SK-N-SH (cell line): Measurements from ENCODE around the gene ZDHHC6. TPM values are rescaled to one million over a fixed set of nuclear protein-coding genes. Genes with fewer than 3 reads are reported as not detected.

Experiments used
- CTCF ChIA-PET: fragments of 300-600, 350-600 bp; formaldehyde crosslinking; extraction: SDS; loops from one replicate; lab custom pipeline; 2021; lab: Yijun Ruan, JAX
- POLR2A ChIA-PET: fragments of 350-600 bp; sonication (Branson Sonifier 250); formaldehyde crosslinking; extraction: SDS; loops from one replicate; lab custom pipeline; 2020; ENCODE audit warnings: antibody characterized with exemption, inconsistent platforms; lab: Yijun Ruan, JAX
- DNase-seq: peaks from one replicate; pipeline ENCODE4 v3.0.0; 2012
- H2AFZ ChIP-seq: fragments of 200-600 bp; sonication (generic); 2 replicates; pipeline ENCODE4 v1.8.1; 2016; ENCODE audit warnings: antibody characterized with exemption, mild to moderate bottlenecking, low read depth
- H3F3A ChIP-seq: fragments of 200-600 bp; sonication (generic); replicated peaks from 2 replicates; pipeline ENCODE3; 2016; ENCODE audit warnings: antibody characterized with exemption, mild to moderate bottlenecking; ENCODE audit not compliant: insufficient read depth
- H3K27ac ChIP-seq, 2 experiments: fragments of 200-500 bp in 1 of 2; fragments of 200-600 bp in 1 of 2; sonication (Bioruptor generic) in 1 of 2; sonication (generic), shearing (Covaris generic) in 1 of 2; 2 replicates each; pipeline versions ENCODE4 v1.5.1 to v1.6.1; 2014 to 2016; ENCODE audit warnings: low read depth in 2 of 2, inconsistent platforms in 1 of 2, low read length in 1 of 2, mild to moderate bottlenecking in 1 of 2, mixed read lengths in 1 of 2
- H3K27me3 ChIP-seq: fragments of 200-600 bp; sonication (generic), shearing (Covaris generic); 2 replicates; pipeline ENCODE4 v1.6.1; 2016; ENCODE audit warnings: mixed run types; ENCODE audit not compliant: insufficient read depth
- H3K36me3 ChIP-seq, 2 experiments: fragments of 200-500 bp in 1 of 2; fragments of 200-600 bp in 1 of 2; sonication (Bioruptor generic) in 1 of 2; sonication (generic) in 1 of 2; replicated peaks in 1 of 2; 2 replicates each; pipeline versions ENCODE3 to v1.5.1; 2014 to 2016; ENCODE audit warnings: low read length in 1 of 2, mild to moderate bottlenecking in 1 of 2; ENCODE audit not compliant: insufficient read depth in 2 of 2, control insufficient read depth in 1 of 2
- H3K4me1 ChIP-seq, 2 experiments: fragments of 200-500 bp in 1 of 2; fragments of 200-600 bp in 1 of 2; sonication (Bioruptor generic) in 1 of 2; sonication (generic), shearing (Covaris generic) in 1 of 2; 2 replicates each; pipeline versions ENCODE4 v1.5.1 to v1.6.1; 2014 to 2016; ENCODE audit warnings: low read depth in 1 of 2, low read length in 1 of 2, mixed run types in 1 of 2; ENCODE audit not compliant: insufficient read depth in 2 of 2, control insufficient read depth in 1 of 2
- H3K4me2 ChIP-seq: fragments of 200-600 bp; sonication (generic), shearing (Covaris generic); 2 replicates; pipeline ENCODE4 v1.6.1; 2017; ENCODE audit warnings: mixed run types
- H3K4me3 ChIP-seq, 2 experiments: fragments of 200-500 bp in 1 of 2; fragments of 200-600 bp in 1 of 2; sonication (Bioruptor generic) in 1 of 2; sonication (generic), shearing (Covaris generic) in 1 of 2; 2 replicates each; pipeline versions ENCODE4 v1.5.1 to v1.8.1; 2014 to 2016; ENCODE audit warnings: low read depth in 2 of 2, inconsistent platforms in 1 of 2, low read length in 1 of 2, mild to moderate bottlenecking in 1 of 2, mixed read lengths in 1 of 2, moderate library complexity in 1 of 2
- H3K79me2 ChIP-seq: fragments of 200-600 bp; sonication (generic); 2 replicates; pipeline ENCODE4 v1.8.1; 2017; ENCODE audit warnings: mild to moderate bottlenecking; ENCODE audit not compliant: insufficient read depth
- H3K9ac ChIP-seq: fragments of 200-600 bp; sonication (generic); 2 replicates; pipeline ENCODE4 v1.6.1; 2017; ENCODE audit warnings: mixed run types
- H3K9me2 ChIP-seq: fragments of 200-600 bp; sonication (generic); 2 replicates; pipeline ENCODE4 v1.6.1; 2017; ENCODE audit warnings: mixed run types
- H3K9me3 ChIP-seq: fragments of 200-600 bp; sonication (generic); 2 replicates; pipeline ENCODE4 v1.6.1; 2017; ENCODE audit warnings: mixed run types, mild to moderate bottlenecking, moderate library complexity
- H4K20me1 ChIP-seq: fragments of 200-600 bp; sonication (generic); 2 replicates; pipeline ENCODE4 v1.6.1; 2017; ENCODE audit warnings: mild to moderate bottlenecking, mixed run types; ENCODE audit not compliant: insufficient read depth
- CHD2 ChIP-seq: fragments of 150-350 bp; IDR thresholded peaks from 2 replicates; pipeline ENCODE4 v1.6.1; 2018; ENCODE audit warnings: low read length; ENCODE audit not compliant: partially characterized antibody
- CTCF ChIP-seq: fragments of 200-600 bp; sonication (generic); IDR thresholded peaks from 2 replicates; pipeline ENCODE4 v1.6.1; 2017; ENCODE audit warnings: antibody characterized with exemption, mild to moderate bottlenecking, moderate library complexity
- ELF1 ChIP-seq: IDR thresholded peaks from 2 replicates; pipeline ENCODE4 v1.4.0; 2012
- EP300 ChIP-seq, 2 experiments: IDR thresholded peaks; 2 replicates each; pipeline versions ENCODE4 v1.4.0 to v1.6.1; 2012; ENCODE audit warnings: borderline replicate concordance in 1 of 2, low read depth in 1 of 2, low read length in 1 of 2
- FOSL2 ChIP-seq: IDR thresholded peaks from 2 replicates; pipeline ENCODE4 v1.4.0; 2012; ENCODE audit warnings: low read depth, mild to moderate bottlenecking, moderate library complexity, borderline replicate concordance
- FOXJ3 ChIP-seq: sonication (generic); formaldehyde crosslinking; IDR thresholded peaks from 2 replicates; pipeline ENCODE4 v1.5.1; 2020; ENCODE audit warnings: mild to moderate bottlenecking, missing genetic modification reagents
- FOXM1 ChIP-seq: IDR thresholded peaks from 2 replicates; pipeline ENCODE4 v1.4.0; 2012; ENCODE audit warnings: low read depth, mild to moderate bottlenecking
- JUND ChIP-seq: IDR thresholded peaks from 2 replicates; pipeline ENCODE4 v1.4.0; 2012
- MAX ChIP-seq: IDR thresholded peaks from 2 replicates; pipeline ENCODE4 v1.4.0; 2012; ENCODE audit warnings: low read depth
- MEF2A ChIP-seq: IDR thresholded peaks from 2 replicates; pipeline ENCODE4 v1.4.0; 2012; ENCODE audit warnings: low read depth, borderline replicate concordance
- MXI1 ChIP-seq: IDR thresholded peaks from 2 replicates; pipeline ENCODE4 v1.6.1; 2012; ENCODE audit warnings: mild to moderate bottlenecking, low read depth, low read length, improper control_type of control experiment
- NFIC ChIP-seq: IDR thresholded peaks from 2 replicates; pipeline ENCODE4 v1.4.0; 2012; ENCODE audit warnings: borderline replicate concordance
- NRF1 ChIP-seq: IDR thresholded peaks from 2 replicates; pipeline ENCODE4 v1.6.1; 2012; ENCODE audit warnings: low read depth, mild to moderate bottlenecking, low read length
- RAD21 ChIP-seq: IDR thresholded peaks from 2 replicates; pipeline ENCODE4 v1.6.1; 2012; ENCODE audit warnings: mild to moderate bottlenecking, low read length
- RCOR1 ChIP-seq: fragments of 150-350 bp; IDR thresholded peaks from 2 replicates; pipeline ENCODE4 v1.6.1; 2017; ENCODE audit warnings: antibody characterized with exemption, low read length
- RFX5 ChIP-seq: IDR thresholded peaks from 2 replicates; pipeline ENCODE4 v1.6.1; 2012; ENCODE audit warnings: mild to moderate bottlenecking, improper control_type of control experiment, low read length
- RXRA ChIP-seq: IDR thresholded peaks from 2 replicates; pipeline ENCODE4 v1.4.0; 2012; ENCODE audit warnings: low read depth, mild to moderate bottlenecking, borderline replicate concordance
- SIN3A ChIP-seq: IDR thresholded peaks from 2 replicates; pipeline ENCODE4 v1.6.1; 2012; ENCODE audit warnings: low read depth, mild to moderate bottlenecking, low read length, moderate library complexity, borderline replicate concordance
- TAF1 ChIP-seq: IDR thresholded peaks from 2 replicates; pipeline ENCODE4 v1.6.1; 2012; ENCODE audit warnings: low read depth, mild to moderate bottlenecking, low read length, moderate library complexity, borderline replicate concordance
- TCF12 ChIP-seq: IDR thresholded peaks from 2 replicates; pipeline ENCODE4 v1.4.0; 2012
- TEAD4 ChIP-seq: IDR thresholded peaks from 2 replicates; pipeline ENCODE4 v1.4.0; 2012; ENCODE audit warnings: mild to moderate bottlenecking, borderline replicate concordance; ENCODE audit not compliant: insufficient read depth
- USF1 ChIP-seq: IDR thresholded peaks from 2 replicates; pipeline ENCODE4 v1.4.0; 2012; ENCODE audit warnings: low read depth, borderline replicate concordance
- USF2 ChIP-seq: fragments of 150-350 bp; IDR thresholded peaks from 2 replicates; pipeline ENCODE4 v1.6.1; 2017; ENCODE audit warnings: antibody characterized with exemption, low read length, low read depth, borderline replicate concordance
- WGBS: methylation state at CpG from one replicate; pipeline ENCODE4 v1.1.6; 2017; ENCODE audit warnings: low lambda C conversion rate; 5-methylcytosine and 5-hydroxymethylcytosine counted together
- polyA plus RNA-seq, 3 experiments: library from polyadenylated mRNA; depleted of rRNA; stranded (reverse); fragments of >200 nt; gene quantifications; 2 replicates each; pipeline ENCODE4 v1.2.3, GENCODE V29; 2012

ZDHHC6 gene
- polyA plus RNA-seq, 1 of the 3 experiments (the other 2 are of a cell fraction), result 12.5 TPM

- Histone ChIP-seq H3K36me3 (no peaks in the 10 kb centered on the region), H3F3A (no peaks in the 10 kb centered on the region), H3K9me2 (no peaks in the 10 kb centered on the region), H3K79me2 (no peaks in the 10 kb centered on the region), H4K20me1 (no peaks in the 10 kb centered on the region), H3K4me2 (no peak overlapping the region), H3K4me1 (no peaks in the 10 kb centered on the region; a peak in 1 of 4 replicates), H2AFZ (no peak overlapping the region), H3K9ac (no peak overlapping the region), H3K4me3 (no peak overlapping the region), H3K9me3 (no peaks in the 10 kb centered on the region), H3K27me3 (no peaks in the 10 kb centered on the region; the same call in 1 of the 2 replicates), H3K27ac (no peak overlapping the region)
- TF ChIP-seq RXRA (no peak), SIN3A (no peak), NRF1 (no peak), MAX (no peak), NFIC (no peak), FOSL2 (no peak), ELF1 (no peak), EP300 (IDR thresholded peaks at IDR 0.05; ENCODE audit: borderline replicate concordance in 1 of 2, low read depth in 1 of 2, low read length in 1 of 2) (no peak), CHD2 (no peak), FOXM1 (no peak), USF2 (no peak), MEF2A (no peak), FOXJ3 (CRISPR knock-in tag) (no peak), TCF12 (no peak), TAF1 (no peak), CTCF (no peak), MXI1 (no peak)
- WGBS, result 27% methylated on average over 2 of the region's 2 CpGs
- POLR2A ChIA-PET, result no interaction called here
- DNase-seq, result no peak
- CTCF ChIA-PET, result no interaction called here
These were observed 52.9 kb downstream of the ZDHHC6 start for GRCh38 chr10:112393827-112394226.

GRCh38 chr10:112393341-112393740 lies 53.4 kb downstream of the ZDHHC6 start:
- H3K36me3 ChIP-seq, result no peaks in the 10 kb centered on the region
- DNase-seq, result no peak
- H3K27ac ChIP-seq, result no peak overlapping the region
- POLR2A ChIA-PET, result no interaction called here
- no peak overlapping the region for H3K9ac ChIP-seq
- TF ChIP-seq USF1 (no peak), TEAD4 (no peak), FOSL2 (no peak), JUND (no peak), RAD21 (no peak), RFX5 (no peak), NRF1 (no peak), MXI1 (no peak), FOXJ3 (CRISPR knock-in tag) (no peak), FOXM1 (no peak), RCOR1 (no peak)
- 11% methylated on average over 1 of the region's 1 CpG for WGBS
- H3K9me2 ChIP-seq, result no peaks in the 10 kb centered on the region
- no peaks in the 10 kb centered on the region; the same call in 1 of the 2 replicates for H3K27me3 ChIP-seq
- CTCF ChIA-PET, result no interaction called here
- H3K9me3 ChIP-seq, result no peaks in the 10 kb centered on the region
- no peaks in the 10 kb centered on the region; a peak in 1 of 4 replicates for H3K4me1 ChIP-seq
- H3K4me2 ChIP-seq, result no peak overlapping the region
- H3K4me3 ChIP-seq, result no peak overlapping the region
- no peaks in the 10 kb centered on the region for H3K79me2 ChIP-seq
- H3F3A ChIP-seq, result no peaks in the 10 kb centered on the region
- no peaks in the 10 kb centered on the region for H4K20me1 ChIP-seq
- H2AFZ ChIP-seq, result no peak overlapping the region
